Amniotic stem cell (primary cell): ENCODE measurements around the gene RPRD1B.
"Not testable (repeated sequence)": the region's sequence is repeated elsewhere in the genome, so short reads cannot be mapped to it uniquely, and the experiment has no call there.

Source experiments
- DNase-seq: peaks from one replicate; lab custom pipeline; 2025; lab: John Stamatoyannopoulos, UW

Gene RPRD1B

GRCh38 chr20:38001173-38001875 lies 32.2 kb upstream of the RPRD1B start:
- peak; percentile 53 for DNase-seq

GRCh38 chr20:38001981-38002380 lies 31.6 kb upstream of the RPRD1B start:
- no peak for DNase-seq

GRCh38 chr20:38002422-38002821 lies 31.1 kb upstream of the RPRD1B start:
- no peak for DNase-seq

DNA sequence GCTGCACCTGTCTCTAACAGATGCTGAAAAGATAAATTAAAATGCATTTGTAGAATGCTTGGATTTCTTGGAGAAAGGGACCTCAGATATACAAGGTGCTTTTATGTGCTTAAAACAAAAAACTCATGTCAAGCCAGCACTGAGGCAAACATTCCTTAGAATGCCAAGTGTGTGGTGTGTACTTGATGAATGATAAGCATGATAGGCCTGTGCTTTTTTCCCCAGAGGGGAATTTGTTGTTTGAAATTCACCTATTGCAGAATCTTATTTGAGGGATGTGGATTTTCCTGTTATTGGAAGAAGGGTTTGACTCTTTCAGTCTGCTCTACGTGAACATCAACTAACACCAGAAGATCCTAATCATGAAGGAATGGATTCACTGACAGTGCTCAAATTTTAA lies 29.1 kb upstream of the RPRD1B start:
- DNase-seq: no peak

GRCh38 chr20:38005903-38006302 lies 27.6 kb upstream of the RPRD1B start:
- no peak for DNase-seq

DNA sequence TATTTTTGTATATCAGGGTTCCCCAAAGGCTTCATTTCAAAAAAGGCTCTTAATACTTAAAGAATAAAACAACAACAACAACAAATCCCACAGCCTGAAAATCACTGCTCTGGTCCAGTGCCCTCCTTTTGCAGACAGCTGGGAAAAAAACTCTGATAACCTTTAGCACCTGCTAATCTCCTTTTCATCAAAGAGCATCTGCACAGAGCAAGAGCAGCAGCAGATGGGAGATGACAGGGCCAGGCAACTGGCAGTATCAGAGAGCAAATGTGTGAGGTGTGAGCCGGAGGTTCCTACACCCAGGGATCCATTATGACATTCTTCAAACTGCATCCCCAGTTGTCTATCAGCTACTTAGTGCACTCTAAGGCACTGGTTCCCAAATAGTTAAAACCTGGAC lies 26.0 kb upstream of the RPRD1B start:
- no peak for DNase-seq

DNA sequence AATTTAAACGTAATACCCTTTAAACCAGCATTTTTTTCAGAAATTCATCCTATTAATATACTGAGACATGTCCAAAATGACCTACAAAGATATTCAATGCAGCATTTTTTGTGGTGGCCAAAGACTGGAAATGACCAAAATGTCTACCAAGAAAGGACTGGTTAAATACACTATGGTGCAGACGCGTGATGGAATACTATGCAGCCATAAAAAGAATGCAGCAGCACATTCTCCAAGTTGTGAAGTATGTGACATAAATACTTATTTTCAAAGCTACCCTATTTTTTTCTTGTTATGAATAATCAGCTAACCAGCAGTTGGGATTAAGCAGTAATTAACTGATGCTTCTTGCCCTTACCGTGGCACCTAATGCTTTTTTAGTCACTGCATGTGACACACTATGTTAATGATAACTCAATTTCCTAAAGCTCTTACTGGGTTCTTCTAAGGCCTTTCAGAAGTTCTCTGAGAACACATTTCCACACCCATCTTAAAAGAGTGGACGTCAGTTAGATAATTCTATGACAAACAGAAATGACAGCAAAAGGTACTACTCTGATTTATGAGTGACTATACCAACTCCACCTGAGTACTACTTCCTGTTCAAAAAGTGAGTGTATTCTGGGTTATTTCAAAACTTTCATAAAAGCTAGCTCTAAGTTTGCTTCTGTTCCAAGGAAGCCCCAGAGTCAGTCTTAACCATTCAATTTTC lies 25.2 kb upstream of the RPRD1B start:
- no peak for DNase-seq

DNA sequence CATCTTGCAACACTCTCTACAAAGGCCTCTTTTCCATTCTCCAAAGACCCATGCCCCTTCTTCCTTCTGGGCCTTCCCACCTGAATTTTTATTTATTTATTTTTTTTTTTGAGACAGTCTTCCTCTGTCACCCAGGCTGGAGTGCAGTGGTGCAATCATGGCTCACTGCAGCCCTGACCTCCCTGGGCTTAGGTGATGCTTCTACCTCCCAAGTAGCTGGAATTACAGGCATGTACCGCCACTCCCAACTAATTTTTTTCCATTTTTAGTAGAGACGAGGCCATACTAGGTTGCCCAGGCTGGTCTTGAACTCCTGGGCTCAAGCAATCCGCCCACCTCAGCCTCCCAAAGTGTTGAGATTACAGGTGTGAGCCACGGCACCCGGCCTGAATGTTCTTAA lies 24.1 kb upstream of the RPRD1B start:
- DNase-seq: not testable (repeated sequence)

GRCh38 chr20:38011696-38012095 lies 21.9 kb upstream of the RPRD1B start:
- DNase-seq: no peak

- no peak for DNase-seq
Observed at GRCh38 chr20:38012332-38012731, 21.2 kb upstream of the RPRD1B start.

- DNase-seq: no peak
Observed at GRCh38 chr20:38013887-38014286, 19.7 kb upstream of the RPRD1B start.

DNA sequence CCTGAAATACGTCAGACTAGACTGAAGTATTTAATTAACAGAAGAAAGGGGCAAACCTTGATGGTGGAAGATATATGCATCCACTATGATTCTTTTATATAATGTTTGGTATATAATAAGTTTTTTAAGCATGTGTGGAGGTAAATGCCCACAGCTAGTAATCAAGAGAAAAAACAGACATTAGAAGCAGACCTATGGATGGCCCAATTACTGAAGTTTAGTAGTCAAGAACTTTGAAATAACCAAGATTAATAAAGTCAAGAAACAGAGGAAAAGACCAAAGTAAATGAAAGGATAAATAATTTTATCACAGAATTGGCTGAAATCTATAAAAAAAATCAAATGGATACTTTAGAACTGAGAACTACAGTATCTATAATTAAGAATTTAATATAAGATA lies 15.6 kb upstream of the RPRD1B start:
- DNase-seq: no peak

- DNase-seq: no peak
Observed at GRCh38 chr20:38018385-38018784, 15.2 kb upstream of the RPRD1B start.

- DNase-seq: no peak
Observed at GRCh38 chr20:38021087-38021772, 12.3 kb upstream of the RPRD1B start.

DNA sequence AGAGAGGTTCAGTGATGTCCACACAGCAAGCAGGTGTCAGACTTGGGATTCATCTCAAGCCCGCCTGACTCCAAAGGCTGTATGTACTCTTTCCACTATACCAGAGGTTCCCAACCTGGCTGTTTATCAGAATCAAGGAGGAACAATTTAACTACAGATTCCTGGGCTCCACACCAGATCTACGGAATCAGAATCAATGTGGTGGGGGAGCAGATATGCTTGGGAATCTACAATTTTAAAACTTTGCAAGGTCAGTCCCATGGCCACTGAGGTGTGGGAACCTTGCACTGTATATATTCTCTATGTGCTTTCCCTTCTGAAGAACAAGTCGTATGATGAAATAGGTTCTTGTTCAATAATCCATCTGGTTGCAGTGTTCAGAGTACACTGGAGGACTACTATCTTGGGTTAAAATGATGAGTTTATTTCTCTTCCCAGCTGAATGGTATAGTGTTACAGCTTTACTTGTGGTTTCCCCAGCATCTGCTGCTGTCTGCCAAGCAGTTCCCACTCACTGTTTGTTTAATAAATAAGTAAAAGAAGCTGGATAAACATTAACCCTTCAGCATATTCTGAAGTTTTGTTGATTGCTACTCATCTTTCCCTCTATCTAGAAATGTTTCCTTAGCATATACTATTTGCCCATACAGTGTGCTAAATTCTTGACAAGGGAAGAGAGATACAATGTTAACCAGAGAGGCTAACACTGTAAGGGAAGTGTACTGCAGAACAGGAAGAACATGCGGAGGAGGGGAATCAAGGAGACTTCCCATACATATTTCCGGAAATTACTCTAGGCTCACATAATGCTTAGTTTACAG lies 10.2 kb upstream of the RPRD1B start:
- DNase-seq: no peak

GRCh38 chr20:38024496-38024895 lies 9.1 kb upstream of the RPRD1B start:
- DNase-seq: no peak

DNA sequence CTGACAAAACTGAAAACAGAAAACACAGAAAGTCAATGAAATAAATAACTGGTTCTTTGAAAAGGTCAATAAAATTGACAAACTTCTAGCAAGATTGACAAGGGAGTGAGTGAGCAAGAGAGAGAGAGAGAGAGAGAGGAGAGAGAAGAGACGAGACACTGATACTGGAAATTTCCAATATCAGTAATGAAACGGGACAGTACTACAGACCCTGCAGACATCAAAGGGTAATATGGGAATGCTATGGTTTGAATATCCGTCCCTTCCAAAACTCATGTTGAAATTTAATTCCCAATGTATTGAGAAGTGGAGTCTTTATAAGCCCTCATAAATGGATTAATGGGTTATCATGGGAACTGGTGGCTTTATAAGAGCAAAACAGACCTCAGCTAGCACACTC lies 4.1 kb upstream of the RPRD1B start:
- DNase-seq: no peak

GRCh38 chr20:38031957-38032356 lies 1.6 kb upstream of the RPRD1B start:
- no peak for DNase-seq

DNA sequence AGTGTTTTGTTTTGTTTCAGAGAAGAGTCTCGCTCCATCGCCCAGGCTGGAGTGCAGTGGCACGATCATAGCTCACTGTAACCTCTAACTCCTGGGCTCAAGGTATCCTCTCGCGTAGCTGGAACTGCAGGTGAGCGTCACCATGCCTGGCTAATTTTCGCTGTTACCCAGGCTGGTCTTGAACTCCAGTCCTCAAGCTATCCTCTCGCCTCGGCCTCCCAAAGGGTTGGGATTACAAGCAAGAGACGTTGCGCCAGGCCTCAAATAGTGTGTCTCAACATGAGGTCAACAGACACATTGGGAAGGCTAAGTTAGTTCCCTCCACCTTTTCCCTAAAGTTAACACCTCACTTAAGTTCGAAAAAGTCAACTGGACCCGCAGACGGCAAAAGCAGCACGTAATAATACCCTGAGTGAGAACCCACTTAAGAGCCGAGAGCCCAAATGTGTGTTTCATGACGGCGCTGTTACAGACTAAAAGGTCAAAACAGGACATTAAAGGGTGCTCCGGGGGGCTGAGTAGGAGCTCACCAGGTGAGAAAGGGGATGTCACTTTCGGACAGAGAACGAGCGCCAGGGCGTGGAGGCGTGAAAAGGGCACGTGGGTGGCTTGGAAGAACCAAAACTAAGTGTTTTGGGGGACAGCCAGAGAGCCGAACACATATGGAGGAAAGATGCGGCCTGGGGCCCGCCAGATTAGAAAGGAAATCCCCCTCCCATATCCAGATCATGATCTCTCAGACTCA lies 789 bp upstream of the RPRD1B start:
- DNase-seq: no peak

GRCh38 chr20:38034108-38034649 lies 633 bp downstream of the RPRD1B start:
- no peak for DNase-seq

DNA sequence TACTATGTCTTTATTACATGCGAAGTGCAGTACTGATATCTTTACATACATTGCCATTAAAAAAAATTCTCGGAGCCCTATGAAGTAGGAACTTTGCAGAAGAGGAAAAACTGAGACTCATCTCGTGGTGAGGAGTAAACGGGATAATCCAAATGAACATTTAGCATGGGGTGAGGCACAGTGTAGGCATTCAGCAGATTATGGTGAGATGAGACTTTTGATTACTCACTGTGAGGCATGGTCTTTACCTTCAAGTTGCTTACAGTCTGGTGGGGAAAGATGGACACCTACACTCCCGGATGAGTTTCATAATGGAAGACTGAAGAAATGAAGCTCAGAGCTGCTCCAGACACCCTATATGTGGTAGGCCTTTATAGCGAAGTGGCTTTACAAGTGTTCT lies 1.4 kb downstream of the RPRD1B start:
- no peak for DNase-seq
